Measurements from ENCODE around the gene UBE2N.
"Not testable (repeated sequence)": the region's sequence is repeated elsewhere in the genome, so short reads cannot be mapped to it uniquely, and the experiment has no call there.

UBE2N gene

DNA sequence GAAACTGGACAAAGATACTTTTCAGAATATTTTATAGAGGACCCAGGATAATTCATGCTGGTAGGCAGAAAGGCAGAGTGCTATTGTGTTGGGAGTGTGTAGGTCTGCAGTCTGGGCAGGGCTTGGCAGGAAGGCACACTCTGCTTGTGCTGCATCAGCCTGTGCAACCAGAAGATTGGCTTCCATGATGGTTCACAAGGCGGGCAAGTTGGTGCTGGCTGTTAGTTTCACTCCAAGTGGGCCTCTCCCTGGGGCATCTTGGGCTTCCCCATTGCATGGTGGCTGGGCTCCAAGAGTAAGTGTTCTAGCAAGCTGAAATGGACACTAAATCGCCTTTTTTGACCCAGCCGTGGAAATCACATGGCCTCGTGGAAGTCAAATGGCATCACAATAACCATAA, 1.8 kb upstream of the UBE2N start:
- DNase-seq: no peak

DNA sequence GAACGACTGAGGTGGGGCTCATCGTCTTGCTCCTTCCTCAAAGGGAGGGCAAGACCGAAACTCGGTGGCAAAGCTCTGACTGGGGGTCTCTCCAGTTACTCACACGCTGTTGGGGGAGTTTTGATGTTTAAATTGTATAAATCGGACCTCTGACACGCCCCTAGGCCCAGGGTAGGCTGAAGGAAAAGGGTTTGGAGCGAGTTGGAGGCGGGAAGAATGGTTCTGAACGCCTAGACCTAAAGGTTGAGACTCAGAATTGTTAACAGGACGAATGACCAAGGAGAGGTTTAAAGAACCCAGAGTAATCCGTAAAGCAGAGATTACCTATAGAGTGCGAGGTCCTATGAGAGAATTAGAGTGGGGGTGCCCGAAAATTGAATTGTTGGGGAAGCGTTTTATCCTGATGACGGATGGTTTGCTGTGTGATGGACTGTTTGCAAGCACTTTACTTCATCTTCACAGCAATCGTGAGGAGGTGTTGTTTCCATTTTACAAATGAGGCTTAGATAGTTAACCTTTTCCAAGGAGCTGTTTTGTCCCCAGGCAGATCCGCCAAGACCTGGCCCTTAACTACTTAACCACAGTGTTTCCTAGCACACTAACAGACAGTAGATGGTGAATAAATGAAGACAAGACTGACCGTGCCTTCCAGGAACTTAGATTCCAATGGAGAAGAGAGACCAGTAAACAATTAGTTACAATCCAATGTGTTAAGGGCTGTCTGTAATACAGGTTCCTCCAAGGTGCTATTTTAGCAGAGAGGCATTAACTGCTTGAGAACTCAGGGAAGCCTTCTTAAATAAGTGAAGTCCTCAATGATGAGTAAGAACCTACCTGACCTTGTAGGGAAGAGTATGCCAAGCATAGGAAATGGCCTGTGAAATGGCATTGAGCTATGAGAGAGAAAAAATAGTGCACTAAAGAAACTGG, 929 bp upstream of the UBE2N start:
- DNase-seq: no peak

DNA sequence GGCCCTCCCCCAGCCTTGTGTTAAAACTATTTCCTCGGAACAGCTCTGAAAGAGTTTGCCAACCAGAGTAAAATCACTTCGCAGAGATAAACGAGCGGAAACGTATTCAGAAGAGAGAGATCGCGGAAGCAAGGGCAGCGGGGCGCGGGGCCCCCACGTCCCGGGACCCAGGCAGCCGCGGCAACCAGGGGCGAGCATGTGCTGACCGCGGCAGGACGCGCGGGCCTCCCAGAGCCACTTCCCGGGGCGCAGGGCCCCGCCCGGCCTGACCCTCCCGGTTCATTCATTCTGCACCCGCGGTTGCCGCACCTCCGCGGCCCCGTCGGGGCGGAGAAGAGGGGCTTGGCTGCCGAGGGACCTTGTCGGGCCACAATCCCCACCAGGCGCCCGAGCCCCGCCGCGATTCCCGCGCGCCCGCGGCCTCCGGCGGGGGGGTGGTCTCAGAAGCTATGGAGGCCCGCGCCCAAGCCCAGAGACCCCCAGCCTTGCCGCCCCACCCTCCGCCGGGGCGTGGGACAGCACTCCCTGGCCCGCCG, 598 bp downstream of the UBE2N start:
- DNase-seq: peak in 15 of 51 donors; percentile 7 to 54 (median 35)

DNA sequence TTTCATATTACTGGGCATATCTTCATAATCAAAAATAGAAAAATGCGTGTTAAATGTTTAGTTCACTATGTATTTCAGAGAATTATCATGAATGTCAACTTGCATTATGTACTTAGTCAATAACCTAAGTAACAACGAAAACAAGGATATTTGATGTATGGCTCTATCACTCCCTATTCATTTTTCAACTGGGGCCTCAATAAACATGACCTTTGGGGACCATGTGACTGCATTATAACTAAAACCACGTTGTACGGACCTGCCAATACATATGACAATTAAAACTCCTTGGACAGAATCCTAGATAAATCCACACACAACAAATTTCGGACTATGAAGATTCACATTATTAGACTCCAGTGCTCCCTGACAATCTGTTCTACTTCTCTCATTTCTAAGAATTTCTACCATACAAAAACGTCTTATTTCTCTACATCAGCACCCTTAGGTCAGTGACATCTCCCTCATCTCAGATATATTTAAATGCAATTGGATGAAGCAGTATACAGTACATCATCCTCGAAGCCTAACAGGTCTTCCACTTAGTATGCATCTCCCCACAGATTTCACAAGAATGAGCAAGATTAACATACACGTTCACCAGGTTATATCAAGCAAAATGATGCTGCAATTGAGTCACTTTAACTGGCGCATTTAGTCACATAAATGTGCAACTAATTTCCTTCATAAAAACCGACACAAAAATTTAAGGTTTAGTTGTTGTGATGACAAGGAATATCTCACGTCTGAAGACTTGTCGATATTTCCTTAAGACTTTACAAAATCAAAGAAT, 1.5 kb downstream of the UBE2N start:
- no peak for DNase-seq

DNA sequence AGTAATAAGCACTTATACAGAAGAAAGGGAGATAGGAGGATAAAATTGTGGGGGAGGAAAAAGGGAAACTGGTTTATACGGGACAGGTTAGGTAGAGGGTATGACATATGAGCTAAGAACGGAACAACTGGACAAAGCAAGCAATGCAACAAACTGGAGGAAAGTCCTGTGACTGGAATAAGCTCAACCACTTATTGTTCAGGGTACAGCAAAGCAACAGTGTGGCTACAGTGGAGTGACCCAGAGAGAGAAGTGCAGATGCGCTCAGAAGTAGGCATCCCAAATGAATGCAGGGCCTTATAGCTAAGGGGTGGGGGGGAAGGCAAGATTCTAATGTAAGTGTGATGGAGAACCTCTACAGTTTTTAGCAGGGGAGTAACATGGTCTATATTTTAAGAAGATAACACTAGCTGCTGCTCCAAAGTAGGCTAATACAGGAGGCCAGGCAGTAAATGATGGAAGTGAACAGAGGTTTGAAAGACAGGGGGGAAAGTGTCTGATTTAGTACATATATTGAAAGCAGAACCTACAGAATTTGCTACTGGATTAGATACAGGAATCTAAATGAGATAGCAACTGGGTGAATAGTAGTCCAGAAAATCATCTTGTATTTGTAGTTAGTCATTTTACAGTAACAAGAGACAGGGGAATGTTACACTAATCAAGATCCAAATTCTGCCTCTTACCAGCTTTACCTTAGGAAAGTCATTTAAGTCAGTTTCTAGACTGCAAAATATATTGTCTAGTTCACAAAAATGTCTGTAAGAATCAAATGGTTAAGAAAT, 3.3 kb downstream of the UBE2N start:
- DNase-seq: no peak

DNA sequence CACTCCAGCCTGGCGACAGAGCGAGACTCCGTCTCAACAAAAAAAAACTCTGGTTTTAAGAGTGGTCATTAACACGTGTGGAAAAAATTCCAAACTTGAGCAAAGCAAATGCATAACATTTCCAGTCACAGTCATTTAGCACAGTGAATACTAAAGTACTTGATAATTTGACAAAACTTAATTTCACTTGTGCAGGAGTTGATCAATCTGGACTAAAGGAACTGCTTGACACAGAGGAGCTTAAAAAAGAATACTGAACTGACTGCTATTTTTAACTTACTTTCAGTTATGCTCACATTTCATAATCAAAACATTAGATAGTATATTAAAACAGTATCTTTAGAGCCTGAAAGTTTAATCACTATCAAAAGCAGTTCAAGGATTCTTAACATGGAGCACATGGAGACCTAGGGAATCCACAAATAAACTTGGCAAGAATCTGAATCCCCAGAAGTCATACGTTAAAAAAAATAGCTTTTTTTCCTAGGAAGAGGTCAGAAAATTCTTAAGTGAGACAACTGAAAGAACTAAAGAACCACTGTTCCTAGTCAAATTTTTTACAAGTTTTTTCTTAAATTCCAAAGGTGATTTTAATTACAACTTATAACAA, 7.4 kb downstream of the UBE2N start:
- no peak for DNase-seq

DNA sequence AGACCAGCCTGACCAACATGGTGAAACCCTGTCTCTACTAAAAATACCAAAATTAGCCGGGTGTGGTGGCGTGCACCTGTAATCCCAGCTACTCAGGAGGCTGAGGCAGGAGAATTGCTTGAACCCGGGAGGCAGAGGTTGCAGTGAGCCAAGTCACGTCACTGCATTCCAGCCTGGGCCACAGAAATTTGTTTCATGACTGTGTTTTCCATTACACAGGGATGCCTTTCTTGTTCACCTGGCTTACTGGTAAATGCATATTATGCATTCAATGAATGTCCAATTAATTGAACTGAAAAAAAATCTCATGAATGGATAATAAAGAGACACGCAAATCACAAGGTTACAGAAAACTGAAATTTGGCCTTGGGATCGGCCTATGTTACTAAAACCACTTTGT, 9.7 kb downstream of the UBE2N start:
- DNase-seq: not testable (repeated sequence)

DNA sequence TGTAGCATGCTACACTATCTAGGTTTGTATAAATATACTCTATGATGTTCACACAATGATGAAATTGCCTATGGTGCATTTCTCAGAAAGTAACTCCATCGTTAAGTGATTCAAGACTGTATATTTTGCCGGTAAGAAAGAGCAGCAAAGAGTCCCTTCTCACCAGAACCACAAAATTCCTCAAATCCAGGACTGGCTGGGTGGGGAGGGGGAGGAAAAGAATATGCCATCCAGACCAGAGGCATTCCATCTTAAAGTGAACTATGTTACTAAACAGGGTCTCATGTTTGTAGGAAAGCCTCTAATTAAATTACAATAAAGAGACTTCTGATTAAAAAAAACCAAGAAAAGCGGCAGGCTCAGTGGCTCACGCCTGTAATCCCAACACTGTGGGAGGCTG, 11.5 kb downstream of the UBE2N start:
- DNase-seq: no peak

DNA sequence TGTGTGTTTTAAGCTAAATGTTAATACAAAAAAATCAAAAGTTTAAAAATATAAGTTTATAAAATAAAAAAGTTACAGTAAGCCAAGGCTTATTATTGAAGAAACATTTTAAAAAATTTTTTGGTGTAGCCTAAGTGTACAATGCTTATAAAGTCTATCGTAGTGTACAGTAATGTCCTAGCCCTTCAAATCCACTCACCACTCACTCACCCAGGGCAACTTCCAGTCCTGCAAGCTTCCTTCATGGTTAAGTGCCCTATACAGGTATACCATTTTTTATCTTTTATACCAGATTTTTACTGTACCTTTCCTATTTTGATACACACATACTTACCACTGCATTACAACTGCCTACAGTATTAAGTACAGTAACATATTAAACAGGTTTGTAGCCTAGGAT, 11.9 kb downstream of the UBE2N start:
- no peak for DNase-seq

DNA sequence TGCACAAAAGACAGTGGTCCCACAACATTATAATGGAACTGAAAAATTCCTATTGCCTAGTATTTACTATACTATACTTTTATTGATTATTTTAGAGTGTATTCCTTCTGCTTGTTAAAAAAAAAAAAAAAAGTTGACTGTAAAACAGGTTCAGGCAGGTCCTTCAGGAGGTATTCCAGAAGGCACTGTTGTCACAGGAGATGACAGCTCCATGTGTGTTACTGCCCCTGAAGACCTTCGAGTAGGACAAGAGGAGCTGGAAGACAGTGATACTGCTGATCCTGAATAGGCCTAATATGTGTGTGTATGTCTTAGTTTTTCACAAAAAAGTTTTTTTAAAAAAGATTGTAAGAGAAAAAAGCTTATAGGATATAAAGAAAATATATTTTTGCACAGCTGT, 12.3 kb downstream of the UBE2N start:
- no peak for DNase-seq

DNA sequence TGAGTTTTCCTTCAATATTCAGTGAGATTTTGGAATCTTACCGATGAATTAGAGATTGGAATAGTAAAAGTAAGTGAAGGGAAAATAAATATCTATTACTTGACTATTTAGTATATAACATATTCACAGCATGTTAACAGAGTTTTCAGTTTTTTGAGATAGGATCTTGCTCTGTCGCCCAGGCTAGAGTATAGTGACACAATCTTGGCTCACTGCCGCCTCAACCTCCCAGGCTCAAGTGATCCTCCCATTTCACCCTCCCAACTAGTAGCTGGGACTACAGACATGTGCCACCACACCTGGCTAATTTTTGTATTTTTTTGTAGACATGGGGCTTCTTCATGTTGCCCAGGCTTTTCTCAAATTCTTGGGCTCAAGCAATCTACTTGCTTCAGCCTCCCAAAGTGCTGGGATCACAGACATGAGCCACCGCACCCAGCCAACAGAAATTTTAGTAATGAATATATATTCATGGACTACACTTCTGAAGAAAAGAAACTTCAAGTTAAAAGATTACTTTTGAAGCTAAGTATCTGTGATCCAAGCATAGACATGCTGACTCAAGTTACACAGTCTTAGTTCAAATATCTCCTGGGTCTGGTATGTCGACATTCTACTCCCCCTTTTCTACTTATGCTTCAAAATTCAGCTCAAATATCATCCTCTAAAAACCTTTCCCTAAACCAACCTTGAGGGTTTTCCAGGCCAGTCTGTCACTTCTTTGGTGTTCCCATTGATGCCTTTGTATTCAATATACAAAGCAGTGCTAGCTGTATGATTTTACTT, 13.8 kb downstream of the UBE2N start:
- no peak for DNase-seq

DNA sequence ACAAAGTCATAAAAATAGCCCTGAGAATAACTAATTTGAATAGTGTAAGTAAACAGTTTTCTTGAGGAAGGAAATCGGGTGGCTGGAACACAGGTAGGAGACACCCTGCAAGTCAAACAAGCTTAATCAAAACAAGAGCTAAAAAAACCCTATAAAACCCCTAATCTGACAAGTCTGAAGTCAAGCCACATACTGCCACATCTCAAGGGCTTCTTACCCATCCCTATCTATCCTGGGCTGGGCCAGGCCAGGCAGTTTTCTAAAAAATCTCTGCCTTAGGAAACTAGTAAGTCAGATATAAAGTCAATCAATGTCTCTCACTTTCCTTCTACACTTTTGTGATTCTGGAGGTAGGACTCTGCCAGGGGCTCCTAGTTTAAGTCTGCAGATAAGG, 15.3 kb downstream of the UBE2N start:
- DNase-seq: no peak

DNA sequence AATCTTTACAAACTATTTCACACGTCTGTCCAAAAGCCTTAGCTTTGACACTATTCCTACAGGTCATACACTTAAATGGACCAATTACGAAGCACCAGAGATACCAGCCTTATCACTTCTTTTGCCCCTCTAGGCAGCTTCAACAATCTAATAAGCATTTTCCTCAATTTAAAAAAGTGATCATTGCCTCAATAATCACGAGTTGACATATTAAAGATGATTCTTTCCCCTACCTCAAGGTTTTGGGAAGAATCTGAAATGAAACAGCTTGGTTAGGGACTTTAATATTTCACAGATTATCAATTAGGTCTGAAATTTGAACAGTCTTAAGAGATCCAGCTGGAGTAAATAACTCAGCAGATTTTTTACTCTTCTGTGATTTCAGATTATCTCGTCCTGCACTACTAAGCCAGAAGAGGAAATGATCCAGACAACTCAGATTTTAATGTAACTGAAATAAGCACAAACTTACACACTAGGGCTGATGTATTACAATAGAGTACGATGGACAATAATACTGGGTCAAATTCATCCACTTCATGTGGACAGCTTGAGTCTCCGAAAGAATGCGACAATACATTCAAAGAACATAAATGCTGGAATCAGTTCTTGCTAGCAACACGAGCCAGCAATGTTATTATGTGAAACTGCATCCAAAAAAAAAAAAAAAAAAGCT, 15.9 kb downstream of the UBE2N start:
- no peak for DNase-seq

DNA sequence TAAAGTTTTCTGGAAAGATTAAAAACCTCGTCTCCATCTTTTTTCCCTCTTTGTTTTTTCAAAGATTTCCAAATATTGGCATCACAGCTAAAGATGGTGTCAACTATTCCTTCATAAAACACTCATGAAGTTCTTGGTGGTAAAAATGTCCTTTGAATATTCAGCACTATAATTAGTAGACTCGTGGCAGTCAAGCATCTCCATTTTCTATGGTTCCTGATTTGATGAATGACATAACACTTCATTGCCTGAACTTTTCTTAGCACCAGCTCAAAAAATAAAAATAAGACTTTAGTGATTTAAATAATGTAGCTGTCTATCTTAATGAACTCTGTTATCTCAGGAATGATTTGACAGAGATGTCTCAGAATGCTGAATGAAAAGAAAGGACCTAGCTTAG, 19.7 kb downstream of the UBE2N start:
- DNase-seq: no peak

DNA sequence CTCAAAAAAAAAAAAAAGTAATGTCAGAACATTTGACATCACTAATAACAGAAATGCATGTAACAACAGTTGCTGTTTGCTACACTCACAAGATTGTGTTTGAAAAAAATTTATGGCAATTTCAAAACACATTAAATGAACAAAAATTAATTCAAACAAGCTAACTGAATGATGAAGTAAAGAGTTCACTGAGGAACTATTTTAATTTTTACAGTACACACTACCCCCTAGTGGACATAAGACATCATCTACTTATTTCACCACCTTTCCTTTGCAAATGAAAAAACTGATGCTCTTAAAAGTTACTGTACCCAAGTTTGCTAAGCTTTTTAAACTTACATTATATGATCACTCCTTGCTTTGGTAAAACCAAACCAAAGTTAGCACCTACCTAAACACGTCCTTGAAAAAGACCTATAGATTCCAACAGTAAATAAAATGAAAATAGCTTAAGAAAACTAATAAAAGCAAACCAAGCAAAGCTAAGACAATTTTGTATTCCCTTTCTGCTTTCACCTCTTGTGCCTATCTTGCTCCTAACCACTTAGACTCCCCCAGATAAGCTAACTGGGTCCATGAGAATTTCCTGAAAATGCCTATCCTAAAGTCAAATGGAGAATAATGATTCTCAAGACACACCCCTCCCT, 22.2 kb downstream of the UBE2N start:
- DNase-seq: no peak

DNA sequence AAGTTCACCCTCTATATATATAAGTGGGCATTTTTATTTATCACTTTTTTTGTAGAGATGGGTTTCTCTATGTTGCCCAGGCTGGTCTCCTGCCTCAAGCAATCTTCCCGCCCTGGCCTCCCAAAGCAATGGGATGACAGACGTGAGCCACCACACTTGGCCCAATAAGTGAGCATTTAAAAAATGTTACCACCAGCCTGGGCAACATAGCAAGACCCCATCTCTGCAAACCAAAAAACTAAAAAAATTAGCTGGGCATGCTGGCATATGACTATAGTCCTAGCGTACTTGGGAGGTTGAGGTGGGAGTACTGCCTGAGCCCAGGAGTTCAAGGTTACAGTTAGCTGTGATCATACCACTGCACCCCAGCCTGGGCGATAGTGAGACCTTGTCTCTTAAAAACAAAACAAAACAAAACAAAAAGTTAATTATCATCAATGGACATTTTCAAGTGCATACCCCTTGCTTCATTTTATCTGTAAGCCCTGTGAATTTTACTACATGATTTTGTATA, 23.7 kb downstream of the UBE2N start:
- no peak for DNase-seq

DNA sequence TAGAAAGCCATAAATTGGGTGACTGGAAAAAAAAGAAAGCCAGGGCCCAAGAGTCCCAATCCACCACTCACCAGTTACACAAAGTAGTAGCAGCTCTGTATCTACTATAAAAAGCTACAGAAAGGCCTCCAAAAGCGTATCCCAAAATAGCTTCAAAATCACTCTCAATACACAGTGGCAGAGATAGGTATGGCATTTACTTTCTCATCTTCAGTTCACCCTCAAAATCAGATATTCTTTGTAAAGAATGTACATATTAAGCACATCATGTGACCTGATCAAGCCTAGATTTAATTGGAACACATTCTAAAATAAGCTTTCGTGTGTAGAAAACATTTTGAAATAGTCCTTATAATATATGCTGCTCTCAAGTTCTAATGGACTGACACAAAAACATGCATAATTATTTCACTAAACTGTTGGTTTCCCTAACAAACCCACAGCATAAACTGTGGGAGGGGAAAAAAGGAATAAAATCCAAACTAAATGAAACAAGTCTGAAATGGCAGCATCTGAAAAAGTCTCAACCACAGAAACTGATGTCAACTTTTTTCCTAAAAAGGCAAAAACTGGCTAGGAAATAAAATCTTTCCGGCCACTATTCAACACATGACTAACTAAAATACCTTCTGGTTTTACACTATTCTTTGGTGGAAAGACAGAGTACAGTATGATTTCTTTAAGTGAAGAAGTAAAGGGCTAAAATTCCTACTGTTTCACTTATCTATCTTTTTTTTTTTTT, 25.9 kb downstream of the UBE2N start:
- no peak for DNase-seq

DNA sequence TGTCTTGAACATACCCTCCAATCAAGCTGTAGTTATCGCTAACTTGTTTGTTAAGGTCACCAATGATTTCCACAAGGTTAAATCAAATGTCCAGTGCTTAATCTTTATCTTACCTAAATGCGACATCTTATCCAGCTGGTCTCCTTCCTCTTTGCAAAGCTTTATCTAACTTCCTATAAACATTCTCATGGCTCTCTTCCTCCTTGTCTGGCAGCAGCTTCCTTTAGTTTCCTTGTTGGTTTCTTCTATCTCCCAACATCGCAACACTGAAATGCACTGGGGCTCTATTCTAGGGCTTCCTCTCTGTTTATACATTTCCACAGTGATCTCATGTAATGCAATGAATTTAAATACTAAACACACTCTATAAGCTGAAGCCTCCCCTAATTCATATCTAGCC, 28.7 kb downstream of the UBE2N start:
- DNase-seq: no peak

Data from hypothalamus (tissue), 51 donors.